Hypothalamus (tissue), 51 donors: ENCODE measurements around the gene MFRP.
"Not testable (repeated sequence)": the region's sequence is repeated elsewhere in the genome, so short reads cannot be mapped to it uniquely, and the experiment has no call there.

Experiments
- DNase-seq, 51 donors: peaks; one replicate each; lab custom pipeline; 2025; lab: John Stamatoyannopoulos, UW

MFRP gene

DNA sequence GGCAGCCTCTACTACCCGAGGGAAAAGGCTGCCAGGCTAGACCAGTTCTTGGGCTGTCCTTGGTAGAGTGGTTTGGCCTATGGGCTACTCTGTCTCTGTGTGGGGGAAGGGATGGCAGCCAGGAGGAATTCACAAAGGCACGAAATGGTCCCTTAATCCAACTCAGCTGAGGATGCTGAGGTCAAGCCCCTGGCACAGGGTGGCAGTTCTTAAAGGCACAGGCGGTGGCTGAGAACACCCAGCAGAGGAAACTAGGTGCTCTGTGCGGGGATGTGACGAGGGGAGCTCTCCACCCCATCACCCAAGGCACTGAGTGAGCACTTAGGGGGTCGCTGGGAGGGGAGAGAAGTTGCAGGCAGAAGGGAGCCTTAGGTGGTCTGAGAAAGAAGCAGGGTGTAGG is at the start of gene MFRP:
Gene MFRP, minus strand, starts transcription at position 101 of the 400 bp plus-strand sequence. CDS start 192 bp downstream, outside the sequence.
- no peak for DNase-seq

DNA sequence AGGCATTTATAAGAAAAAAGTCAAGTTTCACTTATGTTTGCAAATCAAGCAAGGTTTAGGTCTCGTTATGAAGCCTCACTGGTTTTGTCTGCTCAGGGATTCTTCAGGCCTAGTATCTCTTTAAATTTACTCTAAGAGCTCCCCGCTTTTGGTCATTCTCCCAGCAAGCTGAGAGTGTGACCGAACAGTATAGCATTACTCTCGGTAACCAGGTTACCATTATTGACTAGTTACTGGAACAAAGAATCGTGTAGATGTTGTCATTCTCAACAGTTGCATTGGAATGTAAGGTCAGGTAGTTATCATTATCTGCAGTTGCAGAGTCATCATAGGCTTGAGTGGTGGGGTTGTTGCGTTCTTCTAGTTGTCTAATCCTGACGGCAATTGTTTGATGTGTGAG is 44.8 kb upstream of the MFRP start:
- no peak for DNase-seq

DNA sequence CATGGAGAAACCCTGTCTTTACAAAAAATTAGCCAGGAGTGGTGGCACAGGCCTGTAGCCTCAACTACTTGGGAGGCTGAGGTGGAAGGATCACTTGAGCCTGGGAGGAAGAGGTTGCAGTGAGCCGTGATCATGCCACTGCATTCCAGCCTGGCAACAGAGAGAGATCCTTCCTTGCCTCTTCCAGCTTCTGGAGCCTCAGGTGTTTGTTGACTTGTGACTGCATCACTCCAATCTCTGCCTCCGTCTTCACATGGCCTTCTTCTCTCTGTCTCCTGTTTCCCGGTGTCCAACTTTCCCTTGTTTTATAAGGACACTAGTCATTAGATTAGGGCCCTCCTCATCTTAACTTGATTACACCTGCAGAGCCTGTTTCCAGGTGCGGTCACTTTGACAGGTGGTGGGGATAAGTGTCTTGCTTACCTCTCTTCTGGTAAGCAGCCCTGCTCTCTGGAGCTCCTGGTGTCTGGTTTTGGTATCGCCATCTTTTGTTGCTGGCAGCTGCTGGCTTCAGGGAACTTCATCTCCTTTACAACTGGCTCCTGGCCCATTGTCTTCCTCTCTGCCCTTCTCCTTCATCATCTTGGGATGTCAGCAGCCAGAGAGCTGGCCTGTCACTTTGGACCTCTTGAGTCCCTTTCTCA is 43.2 kb upstream of the MFRP start:
- DNase-seq = no peak

DNA sequence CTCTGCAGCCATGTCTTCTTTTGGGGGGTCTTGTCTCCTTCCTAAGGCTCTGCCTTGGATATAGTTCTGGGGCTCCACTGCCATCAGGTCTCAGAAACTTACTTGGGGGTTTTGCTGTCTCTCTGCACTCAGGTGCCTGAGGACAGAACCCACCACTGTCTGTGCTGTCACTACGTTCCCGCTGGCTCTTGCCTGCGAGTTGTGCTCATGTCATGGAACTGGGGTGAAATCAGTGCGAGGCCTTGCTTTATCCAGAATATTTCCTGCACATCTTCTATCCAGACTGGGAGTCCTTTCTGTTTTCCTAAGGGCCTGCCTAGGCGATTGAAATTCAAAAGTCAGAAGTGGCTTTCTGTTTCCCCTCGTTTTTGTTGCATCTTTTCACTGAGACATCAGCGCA is 41.6 kb upstream of the MFRP start:
- no peak for DNase-seq

DNA sequence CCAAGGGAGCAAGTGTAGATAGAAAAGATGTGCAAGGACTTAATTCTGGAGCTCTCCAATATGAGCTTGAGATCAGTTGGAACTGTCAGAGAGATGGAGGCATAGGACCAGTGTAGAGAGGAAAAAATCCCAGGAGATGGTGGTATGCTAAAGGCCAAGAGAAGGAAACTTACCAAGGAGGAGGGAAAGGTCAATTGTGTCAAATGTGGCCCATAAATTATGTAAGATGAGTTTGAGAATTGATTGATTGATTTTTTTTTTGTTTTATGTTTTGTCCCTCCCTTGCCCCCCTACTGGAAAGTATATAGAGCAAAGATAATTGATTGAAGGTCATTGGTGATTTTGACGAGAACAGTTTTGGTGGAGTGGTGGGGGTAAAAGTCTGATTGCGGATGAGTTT is 37.8 kb upstream of the MFRP start:
- DNase-seq = no peak

DNA sequence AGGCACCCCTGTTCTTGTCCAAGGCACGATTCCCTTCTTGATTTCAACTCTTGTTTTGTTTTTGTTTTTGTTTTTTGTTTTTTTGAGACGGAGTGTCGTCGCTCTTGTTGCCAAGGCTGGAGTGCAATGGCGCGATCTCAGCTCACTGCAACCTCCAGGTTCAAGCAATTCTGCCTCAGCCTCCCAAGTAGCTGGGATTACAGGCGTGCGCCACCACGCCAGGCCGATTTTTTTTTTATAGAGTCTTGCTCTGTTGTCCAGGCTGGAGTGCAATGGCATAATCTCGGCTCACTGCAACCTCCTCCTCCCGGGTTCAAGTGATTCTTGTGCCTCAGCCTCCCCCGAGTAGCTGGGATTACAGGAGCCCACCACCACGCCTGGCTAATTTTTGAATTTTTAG is 36.0 kb upstream of the MFRP start:
- DNase-seq = not testable (repeated sequence)

DNA sequence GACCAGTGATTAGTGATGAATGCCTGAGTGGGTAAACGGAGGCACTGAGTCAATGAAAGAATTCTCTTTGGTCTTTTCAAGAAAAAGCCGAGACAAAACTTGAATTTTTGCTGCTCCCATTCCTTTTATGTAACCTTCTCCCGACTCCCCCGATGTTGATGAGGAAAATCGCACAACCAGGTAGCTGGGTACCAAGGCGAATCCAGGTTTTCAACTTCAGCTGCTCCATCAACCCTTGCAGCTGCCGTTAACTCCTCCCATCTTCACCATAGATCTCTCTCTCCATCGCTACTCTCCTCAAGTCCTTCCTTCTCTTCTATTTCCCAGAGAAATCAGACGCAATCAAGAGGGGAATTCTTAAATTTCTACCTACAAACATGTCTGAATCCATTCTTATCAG is 35.6 kb upstream of the MFRP start:
- no peak for DNase-seq

DNA sequence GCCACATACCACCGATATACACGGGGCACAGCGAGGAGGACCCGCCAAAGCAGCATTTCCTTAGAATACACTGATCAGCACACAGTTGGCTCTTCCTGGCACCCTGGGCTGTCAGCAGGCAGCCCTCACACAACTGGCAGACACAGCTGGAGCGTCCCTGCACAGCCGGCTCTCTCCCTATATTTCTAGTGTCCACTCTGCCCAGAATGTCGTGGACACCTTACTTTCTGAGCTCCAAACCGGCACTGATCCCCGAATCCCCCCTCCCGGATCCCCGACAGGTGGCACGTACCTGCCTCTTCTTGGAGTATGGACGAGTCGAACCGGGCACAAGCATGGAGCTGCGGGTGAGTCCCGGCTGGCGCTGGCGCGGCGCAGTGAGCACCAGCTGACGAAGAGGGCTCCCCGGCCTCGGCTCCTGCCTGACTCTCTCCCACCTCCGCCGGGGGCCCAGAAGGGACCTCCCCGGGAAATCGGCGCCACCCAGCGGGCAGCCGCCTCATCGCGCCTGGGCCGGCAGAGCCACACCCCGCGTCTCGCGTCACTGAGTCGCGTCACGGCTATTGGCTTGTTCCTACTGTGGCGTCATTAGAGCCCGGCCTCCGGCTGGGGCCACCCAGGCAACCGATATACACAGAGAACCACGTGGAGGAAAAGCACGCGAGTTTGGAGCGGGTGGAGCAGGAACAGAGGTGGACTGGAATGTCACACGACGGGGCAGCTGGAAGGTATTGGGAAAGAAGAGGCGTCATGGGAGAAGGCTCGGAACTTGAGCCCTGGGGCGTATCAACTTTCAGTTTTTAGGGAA is 34.9 kb upstream of the MFRP start, which contains the start of gene USP2:
Gene USP2, minus strand, starts transcription at position 510 of the 808 bp plus-strand sequence. CDS start 8,210 bp downstream, outside the sequence.
- DNase-seq = peak in 50 of 51 donors; percentile 73 to 99 (median 95)

DNA sequence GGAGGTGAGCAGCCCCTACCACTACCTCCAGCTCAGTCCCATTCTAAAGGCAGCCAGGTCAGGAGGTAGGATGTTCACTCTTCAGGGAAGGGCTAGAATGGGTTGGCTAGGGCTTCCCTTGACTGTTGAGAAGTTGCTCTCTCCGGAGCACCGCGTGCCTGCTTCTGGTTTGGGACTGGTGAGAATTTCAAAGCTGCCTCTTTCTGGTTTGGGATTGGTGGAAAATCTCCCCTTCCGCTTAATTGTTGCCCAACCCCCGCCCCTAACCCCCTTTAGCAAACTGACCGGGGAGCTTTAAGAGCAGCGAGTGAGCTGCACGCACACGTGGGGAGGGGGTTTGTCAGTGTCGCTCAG is 34.3 kb upstream of the MFRP start:
- DNase-seq = no peak

DNA sequence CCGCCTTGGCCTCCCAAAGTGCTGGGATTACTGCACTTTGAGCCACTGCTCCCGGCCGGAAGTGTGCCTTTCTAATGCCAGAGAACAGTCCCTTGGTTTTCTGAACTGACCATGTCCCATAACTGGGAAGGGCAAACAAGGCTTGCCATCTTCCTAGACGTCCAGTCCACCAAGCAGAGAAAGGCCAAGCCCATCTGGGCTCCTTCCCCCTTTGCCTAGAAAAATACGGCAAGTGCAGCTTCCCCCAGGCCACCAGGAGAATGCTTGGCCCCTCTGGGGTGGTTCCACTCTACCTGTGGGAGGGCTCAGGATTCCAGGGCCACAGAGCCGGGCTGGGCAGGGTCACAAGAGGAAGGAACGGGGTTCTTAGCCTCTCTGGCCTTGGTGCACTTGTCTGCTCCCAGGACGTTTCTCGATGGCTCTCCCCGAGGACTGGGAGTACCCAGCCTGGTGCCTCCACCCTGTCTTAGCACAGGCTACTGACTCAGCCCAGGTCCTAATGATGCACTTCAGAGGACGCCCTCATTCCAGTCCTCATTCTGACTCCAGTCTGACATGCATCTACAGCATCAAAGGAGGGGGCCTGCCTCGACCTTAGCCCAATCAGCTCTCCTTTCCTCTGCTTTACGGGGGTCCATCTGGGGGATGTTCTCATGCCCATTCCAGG is 33.8 kb upstream of the MFRP start:
- no peak for DNase-seq

DNA sequence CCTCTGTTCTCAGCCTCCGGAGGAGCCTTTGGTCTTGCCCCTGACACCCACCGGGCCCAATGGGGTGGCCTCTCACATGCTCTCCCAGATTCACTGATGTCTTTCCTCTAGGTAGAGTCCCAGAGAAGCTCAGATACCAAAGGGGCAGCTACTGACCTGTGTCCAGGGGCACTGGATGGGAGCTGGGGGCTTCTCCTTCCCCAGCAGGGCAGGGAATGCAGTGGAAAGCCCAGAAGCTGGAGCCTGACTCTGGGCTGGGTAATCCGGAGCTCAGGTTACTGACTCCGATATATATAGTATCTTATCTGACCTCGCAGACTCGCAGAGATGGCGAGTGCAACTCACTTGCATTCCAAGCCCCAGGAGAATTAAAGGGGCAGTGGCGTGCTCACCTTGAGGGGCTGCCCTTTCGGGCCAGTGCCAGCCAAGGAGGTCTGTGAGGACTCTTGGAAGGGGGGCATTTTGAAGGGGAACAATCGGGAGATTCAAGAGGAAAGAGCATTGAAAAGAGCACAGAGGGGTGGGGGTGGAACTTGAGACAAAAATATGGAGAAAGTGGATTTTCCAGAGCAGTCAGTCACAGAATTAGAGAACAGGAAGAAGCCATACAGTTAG is 32.5 kb upstream of the MFRP start:
- DNase-seq = no peak

DNA sequence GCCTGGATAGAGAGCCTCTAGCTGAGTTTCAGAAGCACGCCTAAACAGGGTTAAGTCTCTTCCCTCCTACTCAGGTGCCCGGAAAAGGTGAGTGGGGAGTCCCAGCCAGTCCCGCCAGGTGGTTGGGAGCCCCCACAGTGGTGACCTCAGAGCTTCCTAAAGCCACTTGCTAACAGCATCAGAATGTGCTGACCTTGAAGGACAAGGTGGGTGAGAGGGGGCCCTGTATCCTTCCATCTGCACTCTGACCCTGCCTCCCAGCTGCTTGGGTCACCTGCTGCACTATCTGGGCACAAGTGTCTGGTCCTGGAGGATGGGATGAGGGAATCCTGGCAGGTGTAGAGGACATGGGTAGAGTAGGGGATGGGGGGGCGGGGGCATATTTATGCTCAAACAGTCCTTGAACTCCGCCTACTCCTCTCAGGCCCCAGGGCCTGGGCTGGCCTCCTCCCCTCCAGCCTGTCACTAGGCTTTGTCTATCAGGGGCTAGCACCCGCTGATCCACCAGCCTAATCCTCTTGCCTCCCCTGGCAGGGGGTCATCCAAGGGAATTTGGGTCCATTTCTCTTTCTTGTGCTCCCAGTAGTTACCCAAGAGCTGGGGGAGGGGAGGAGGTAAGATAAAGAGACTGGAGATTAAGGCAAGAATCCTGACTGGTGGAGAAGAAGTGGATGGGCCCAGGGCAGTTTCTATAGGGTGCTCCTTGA is 31.6 kb upstream of the MFRP start:
- no peak for DNase-seq

DNA sequence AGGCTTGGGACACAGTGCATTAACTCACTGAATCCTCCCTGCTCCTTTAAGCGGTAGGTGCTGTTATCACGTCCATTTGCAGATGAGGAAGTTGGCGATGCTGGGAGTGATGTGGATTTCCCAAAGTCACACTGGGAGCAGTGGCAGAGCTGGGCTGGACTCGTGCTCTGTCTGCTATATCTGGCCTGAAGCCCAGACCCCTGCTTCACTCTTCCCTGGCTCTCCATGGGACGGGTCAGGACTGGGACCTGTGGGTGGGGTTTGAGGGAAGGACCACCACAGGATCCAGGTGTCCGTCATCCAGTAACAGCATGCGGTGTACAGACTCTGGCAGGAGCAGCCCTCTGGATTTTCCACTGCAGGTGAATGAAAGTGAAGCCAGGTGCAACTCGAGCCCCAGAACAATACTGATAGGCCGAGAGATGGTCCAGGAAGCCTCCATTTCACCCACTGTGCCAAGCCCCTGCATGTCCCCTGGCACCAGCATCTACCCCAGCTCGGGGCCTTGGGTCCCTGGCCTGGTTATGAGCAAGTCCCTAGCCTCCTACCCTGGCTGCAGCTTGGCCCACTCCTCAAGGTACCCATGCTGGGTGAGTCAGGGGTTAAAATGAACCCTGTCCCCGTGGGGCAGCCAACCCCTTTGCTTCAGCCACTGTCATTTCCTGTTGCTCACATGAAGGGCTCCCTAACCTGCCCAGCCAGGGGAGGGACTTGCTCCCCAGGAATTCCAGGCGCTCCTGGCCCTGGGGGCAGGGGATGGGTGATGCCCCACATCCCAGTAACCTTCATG is 30.8 kb upstream of the MFRP start:
- DNase-seq = peak in 1 of 51 donors; percentile 33

DNA sequence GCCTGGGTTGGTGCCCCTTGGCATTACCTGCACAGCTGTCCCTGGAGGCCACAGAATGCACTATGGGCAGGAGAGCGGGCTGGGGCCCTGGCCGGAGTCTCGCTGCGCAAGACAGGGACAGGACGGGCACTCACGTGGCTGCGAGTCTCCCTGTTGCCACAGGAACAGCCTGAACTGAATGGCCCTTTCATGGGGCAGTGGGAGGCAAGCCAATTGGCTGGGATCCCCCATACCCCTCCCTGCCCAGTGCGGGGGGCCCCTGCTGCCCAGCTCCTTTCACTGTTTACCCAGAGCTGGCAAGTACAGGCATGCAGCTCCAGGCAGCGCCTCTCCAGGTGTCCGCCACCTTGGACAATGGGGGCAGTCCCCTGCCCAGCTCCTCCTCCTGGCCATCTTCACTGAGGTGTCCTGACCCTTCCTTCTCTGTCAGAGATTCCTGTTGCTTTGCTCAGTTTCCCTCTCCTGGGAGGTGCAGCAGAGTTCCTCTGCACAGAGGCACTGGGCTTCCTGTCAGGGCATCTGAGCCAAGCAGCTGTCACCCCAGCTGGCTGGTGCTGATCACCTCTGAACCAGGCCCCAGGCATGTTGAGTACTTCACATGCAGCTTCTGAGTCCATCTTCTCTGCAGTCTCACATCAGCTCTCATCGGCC is 29.8 kb upstream of the MFRP start:
- DNase-seq = peak; percentile 59 to 98 (median 92)

DNA sequence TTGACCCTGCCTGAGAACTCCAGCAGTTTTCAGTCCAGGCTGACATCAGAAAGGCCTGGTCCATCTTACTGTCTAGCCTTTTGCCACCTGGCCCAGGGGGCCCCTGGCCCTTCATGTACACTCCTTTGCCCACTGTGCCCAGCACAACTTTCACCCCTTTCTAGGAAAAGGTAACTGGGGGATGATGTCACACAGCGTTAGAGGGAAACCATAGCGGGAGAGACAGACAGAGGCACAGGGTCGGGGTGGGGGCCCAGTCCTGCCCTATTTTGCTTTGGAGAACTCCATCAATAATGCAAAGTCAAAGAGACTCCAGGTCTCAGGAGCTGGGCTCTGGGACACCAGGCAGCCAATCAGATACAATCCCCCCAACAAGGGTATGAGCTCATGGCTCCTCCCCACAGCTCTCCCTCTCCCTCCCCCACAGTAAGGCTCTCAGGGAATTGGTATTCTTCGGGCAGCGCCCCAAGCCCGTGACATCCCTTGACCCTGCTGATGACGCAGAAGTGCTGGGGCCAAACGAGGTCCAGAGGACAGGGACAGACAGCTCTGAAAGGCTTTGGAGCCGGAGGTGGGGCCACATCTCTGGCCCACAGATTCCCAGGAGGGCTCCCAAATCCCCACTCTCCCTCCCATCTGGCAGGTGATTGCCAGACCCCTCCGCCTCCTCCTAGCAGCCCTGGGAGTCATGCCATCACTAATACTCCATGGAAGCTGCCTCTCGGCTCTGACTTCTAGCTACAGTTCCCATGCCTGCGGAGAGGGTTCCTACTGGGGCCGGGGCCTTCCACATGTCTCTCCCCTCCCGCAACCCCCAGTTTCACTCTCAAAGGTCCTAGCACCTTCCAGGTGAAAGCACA is 29.1 kb upstream of the MFRP start:
- peak in 45 of 51 donors; percentile 49 to 94 (median 83) for DNase-seq

DNA sequence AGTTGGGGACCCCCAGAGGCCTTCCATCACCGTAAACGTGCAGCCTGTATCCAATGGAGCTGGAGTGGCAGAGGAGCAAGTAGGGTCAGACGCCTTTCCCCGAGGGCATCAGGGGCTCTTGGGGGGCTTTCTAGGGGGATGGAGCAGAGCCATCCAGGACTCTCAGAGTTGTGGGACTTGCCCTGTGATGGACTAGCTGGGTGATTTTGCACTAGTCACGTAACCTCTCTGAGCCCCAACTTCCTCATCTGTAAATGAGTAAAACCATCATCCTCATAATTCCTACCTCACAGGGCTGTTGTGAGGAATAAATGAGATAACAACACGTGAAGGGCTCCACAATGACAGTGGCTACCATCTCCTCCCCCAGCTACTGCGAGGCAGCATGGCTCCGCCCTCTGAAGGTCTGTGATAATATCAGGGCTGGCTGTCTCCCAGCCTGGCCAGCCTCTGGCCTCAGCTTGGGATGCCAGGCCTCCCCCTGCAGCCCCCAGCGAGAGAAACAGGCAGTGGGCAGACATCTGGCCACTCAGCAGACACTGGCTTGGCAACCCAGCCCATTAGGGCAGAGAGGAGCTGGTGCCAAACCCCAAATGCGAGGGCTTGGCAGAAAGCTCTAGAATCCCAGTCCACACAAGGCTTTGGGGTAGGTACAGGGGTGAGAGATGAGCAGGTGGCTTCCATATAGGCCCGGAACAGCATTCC is 28.3 kb upstream of the MFRP start:
- peak in 28 of 51 donors; percentile 42 to 82 (median 64) for DNase-seq

DNA sequence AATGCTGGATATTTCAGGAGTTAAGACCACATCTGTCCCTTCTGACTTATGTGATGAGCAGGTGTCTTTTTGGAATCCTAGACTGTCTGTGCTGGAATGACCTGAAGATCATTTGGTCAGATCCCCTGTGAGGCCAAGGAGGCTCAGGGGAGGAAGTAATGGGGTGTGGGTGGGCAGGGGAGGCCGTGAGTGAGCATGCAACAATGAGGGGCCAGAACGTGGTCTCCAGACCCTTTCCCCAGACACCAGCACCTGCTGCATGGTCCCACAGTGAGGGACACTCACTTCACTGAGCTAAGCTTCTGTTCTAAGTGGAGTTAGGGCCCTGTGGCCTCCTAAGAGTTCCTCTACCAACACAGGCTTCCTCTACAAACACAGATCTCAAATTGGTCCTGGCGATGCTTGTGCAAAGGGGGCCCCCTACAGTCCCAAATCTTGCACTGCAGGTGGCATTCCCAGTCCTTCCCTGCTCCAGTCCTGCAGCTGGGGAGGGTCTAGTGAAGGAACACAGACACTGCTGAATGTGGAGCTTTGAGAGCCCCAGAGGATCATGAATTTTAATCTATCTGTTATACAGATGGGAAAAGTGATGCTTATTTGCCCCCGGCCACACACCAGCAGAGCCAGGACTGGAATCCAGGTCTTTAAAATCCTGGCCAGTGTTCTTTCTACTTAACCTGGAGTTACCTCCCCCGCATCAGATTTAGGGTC is 27.6 kb upstream of the MFRP start:
- peak in 40 of 51 donors; percentile 36 to 88 (median 74) for DNase-seq
